Measurements from ENCODE around the gene PRSS1.

Gene PRSS1

DNA sequence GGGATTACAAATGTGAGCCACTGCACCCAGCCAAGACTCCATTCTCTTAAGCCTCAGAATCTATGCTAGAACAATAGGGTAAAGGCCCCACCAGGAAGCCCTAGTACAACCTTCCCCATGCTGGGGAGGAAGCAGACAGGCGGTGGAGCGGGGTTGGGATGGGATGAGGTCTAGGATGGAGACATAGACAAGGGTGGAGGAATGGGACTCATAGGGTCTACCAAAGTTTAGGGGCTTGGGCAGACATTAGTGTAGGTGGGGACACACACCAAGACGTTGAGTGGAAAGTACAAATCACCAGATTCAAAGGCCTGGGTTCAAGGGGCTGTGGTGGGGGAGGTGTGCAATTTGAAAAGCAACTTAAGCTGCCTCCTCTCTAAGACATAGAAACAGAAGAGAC lies 40.8 kb downstream of the PRSS1 start:
- H3K23ac ChIP-seq (ENCODE audit: low read depth, low read length, poor library complexity) = no peak overlapping the region
- no peak overlapping the region for H4K8ac ChIP-seq (ENCODE audit: low read depth, low read length)
- H2BK120ac ChIP-seq (ENCODE audit: low read depth, low read length) = no peak overlapping the region
- no peak overlapping the region for H3K4me3 ChIP-seq (ENCODE audit: low read length in 2 of 2)
- no peak overlapping the region for H2BK15ac ChIP-seq (ENCODE audit: low read length)
- H3K27me3 ChIP-seq (ENCODE audit: control insufficient read depth in 3 of 3, insufficient read depth in 3 of 3, low read depth in 1 of 3, low read length in 3 of 3) = peaks cover 0 to 13% (median 0%) of the 10 kb centered on the region in 3 experiments
- no peak overlapping the region for H3K9ac ChIP-seq (ENCODE audit: low read depth, low read length, poor library complexity)
- H3K36me3 ChIP-seq (replicated peaks in 1 of 2; ENCODE audit: control insufficient read depth in 2 of 2, insufficient read depth in 2 of 2, low read length in 2 of 2) = no peaks in the 10 kb centered on the region
- no peak for DNase-seq (ENCODE audit: low spot score)
- H3K4me2 ChIP-seq (ENCODE audit: insufficient read depth, low read length, poor library complexity, severe bottlenecking) = no peak overlapping the region
- H3K79me1 ChIP-seq (ENCODE audit: low read depth, low read length) = no peaks in the 10 kb centered on the region
- no peak overlapping the region for H2BK12ac ChIP-seq (ENCODE audit: low read length)
- H2AFZ ChIP-seq (ENCODE audit: low read length) = no peak overlapping the region
- no peak overlapping the region for H3K14ac ChIP-seq (ENCODE audit: low read length)
- H2BK5ac ChIP-seq (ENCODE audit: low read length) = no peak overlapping the region
- peaks cover 0 to 3% of the 10 kb centered on the region in 2 donors for H3K9me3 ChIP-seq (replicated peaks in 1 of 2; ENCODE audit: control insufficient read depth in 2 of 2, insufficient read depth in 1 of 2, low read depth in 1 of 2, low read length in 2 of 2)
- no CpG with 5 or more reads among the region's 3 CpGs for WGBS, 2 donors (ENCODE audit: extremely low coverage in 2 of 2, insufficient read length in 2 of 2, insufficient replicate concordance in 1 of 2)
- no peak overlapping the region for H3K4ac ChIP-seq (ENCODE audit: low read length)
- H4K91ac ChIP-seq (ENCODE audit: low read depth, low read length, poor library complexity) = no peak overlapping the region
- H3K18ac ChIP-seq (ENCODE audit: low read length) = no peak overlapping the region
- H3K4me1 ChIP-seq (ENCODE audit: control insufficient read depth in 2 of 2, insufficient read depth in 1 of 2, low read depth in 1 of 2, low read length in 2 of 2) = no peaks in the 10 kb centered on the region
- H2AK5ac ChIP-seq (ENCODE audit: low read depth, low read length) = no peak overlapping the region
- no peak overlapping the region for H3K27ac ChIP-seq (replicated peaks; ENCODE audit: low read length)

GRCh38 chr7:142790555-142790954 lies 41.3 kb downstream of the PRSS1 start:
- Histone ChIP-seq H3K23ac (ENCODE audit: low read depth, low read length, poor library complexity) (no peak overlapping the region), H3K27ac (replicated peaks; ENCODE audit: low read length) (no peak overlapping the region), H2BK120ac (ENCODE audit: low read depth, low read length) (no peak overlapping the region), H2BK5ac (ENCODE audit: low read length) (no peak overlapping the region), H3K14ac (ENCODE audit: low read length) (no peak overlapping the region), H4K8ac (ENCODE audit: low read depth, low read length) (no peak overlapping the region), H2BK15ac (ENCODE audit: low read length) (no peak overlapping the region), H3K4me3 (ENCODE audit: low read length in 2 of 2) (no peak overlapping the region), H3K4me1 (ENCODE audit: control insufficient read depth in 2 of 2, insufficient read depth in 1 of 2, low read depth in 1 of 2, low read length in 2 of 2) (no peaks in the 10 kb centered on the region), H2BK12ac (ENCODE audit: low read length) (no peak overlapping the region), H3K79me1 (ENCODE audit: low read depth, low read length) (no peaks in the 10 kb centered on the region), H3K18ac (ENCODE audit: low read length) (no peak overlapping the region), H2AFZ (ENCODE audit: low read length) (no peak overlapping the region), H2AK5ac (ENCODE audit: low read depth, low read length) (no peak overlapping the region), H3K27me3 (ENCODE audit: control insufficient read depth in 3 of 3, insufficient read depth in 3 of 3, low read depth in 1 of 3, low read length in 3 of 3) (peaks cover 0 to 18% (median 3%) of the 10 kb centered on the region in 3 experiments), H3K9ac (ENCODE audit: low read depth, low read length, poor library complexity) (no peak overlapping the region), H4K91ac (ENCODE audit: low read depth, low read length, poor library complexity) (no peak overlapping the region), H3K36me3 (replicated peaks in 1 of 2; ENCODE audit: control insufficient read depth in 2 of 2, insufficient read depth in 2 of 2, low read length in 2 of 2) (no peaks in the 10 kb centered on the region), H3K9me3 (replicated peaks in 1 of 2; ENCODE audit: control insufficient read depth in 2 of 2, insufficient read depth in 1 of 2, low read depth in 1 of 2, low read length in 2 of 2) (peaks cover 0 to 3% of the 10 kb centered on the region in 2 donors), H3K4me2 (ENCODE audit: insufficient read depth, low read length, poor library complexity, severe bottlenecking) (no peak overlapping the region), H3K4ac (ENCODE audit: low read length) (no peak overlapping the region)
- DNase-seq (ENCODE audit: low spot score) = no peak
- no CpG with 5 or more reads among the region's 1 CpG for WGBS, 2 donors (ENCODE audit: extremely low coverage in 2 of 2, insufficient read length in 2 of 2, insufficient replicate concordance in 1 of 2)

GRCh38 chr7:142791502-142791901 lies 42.2 kb downstream of the PRSS1 start:
- Histone ChIP-seq H2BK5ac (ENCODE audit: low read length) (no peak overlapping the region), H3K4me2 (ENCODE audit: insufficient read depth, low read length, poor library complexity, severe bottlenecking) (no peak overlapping the region), H3K18ac (ENCODE audit: low read length) (no peak overlapping the region), H2BK15ac (ENCODE audit: low read length) (no peak overlapping the region), H2AFZ (ENCODE audit: low read length) (no peak overlapping the region), H3K27ac (replicated peaks; ENCODE audit: low read length) (no peak overlapping the region), H2BK120ac (ENCODE audit: low read depth, low read length) (no peak overlapping the region), H3K36me3 (replicated peaks in 1 of 2; ENCODE audit: control insufficient read depth in 2 of 2, insufficient read depth in 2 of 2, low read length in 2 of 2) (no peaks in the 10 kb centered on the region), H3K4ac (ENCODE audit: low read length) (no peak overlapping the region), H4K8ac (ENCODE audit: low read depth, low read length) (no peak overlapping the region), H2BK12ac (ENCODE audit: low read length) (no peak overlapping the region), H3K9me3 (replicated peaks in 1 of 2; ENCODE audit: control insufficient read depth in 2 of 2, insufficient read depth in 1 of 2, low read depth in 1 of 2, low read length in 2 of 2) (peaks cover 0 to 2% of the 10 kb centered on the region in 2 donors), H3K27me3 (ENCODE audit: control insufficient read depth in 3 of 3, insufficient read depth in 3 of 3, low read depth in 1 of 3, low read length in 3 of 3) (peaks cover 2 to 27% (median 13%) of the 10 kb centered on the region in 3 experiments), H3K9ac (ENCODE audit: low read depth, low read length, poor library complexity) (no peak overlapping the region), H3K4me3 (ENCODE audit: low read length in 2 of 2) (no peak overlapping the region), H3K4me1 (ENCODE audit: control insufficient read depth in 2 of 2, insufficient read depth in 1 of 2, low read depth in 1 of 2, low read length in 2 of 2) (peaks cover 0 to 3% of the 10 kb centered on the region in 2 donors), H3K14ac (ENCODE audit: low read length) (no peak overlapping the region), H2AK5ac (ENCODE audit: low read depth, low read length) (no peak overlapping the region), H3K79me1 (ENCODE audit: low read depth, low read length) (no peaks in the 10 kb centered on the region), H4K91ac (ENCODE audit: low read depth, low read length, poor library complexity) (no peak overlapping the region), H3K23ac (ENCODE audit: low read depth, low read length, poor library complexity) (no peak overlapping the region)
- DNase-seq (ENCODE audit: low spot score) = no peak
- WGBS, 2 donors (ENCODE audit: extremely low coverage in 2 of 2, insufficient read length in 2 of 2, insufficient replicate concordance in 1 of 2) = no CpG with 5 or more reads among the region's 7 CpGs

DNA sequence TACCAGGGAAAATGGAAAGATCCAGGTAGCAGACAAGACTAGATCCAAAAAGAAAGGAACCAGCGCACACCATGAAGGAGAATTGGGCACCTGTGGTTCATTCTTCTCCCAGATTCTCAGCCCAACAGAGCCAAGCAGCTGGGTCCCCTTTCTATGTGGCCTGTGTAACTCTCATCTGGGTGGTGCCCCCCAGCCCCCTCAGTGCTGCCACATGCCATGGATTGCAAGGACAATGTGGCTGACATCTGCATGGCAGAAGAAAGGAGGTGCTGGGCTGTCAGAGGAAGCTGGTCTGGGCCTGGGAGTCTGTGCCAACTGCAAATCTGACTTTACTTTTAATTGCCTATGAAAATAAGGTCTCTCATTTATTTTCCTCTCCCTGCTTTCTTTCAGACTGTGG lies 42.9 kb downstream of the PRSS1 start:
- Histone ChIP-seq H2BK120ac (ENCODE audit: low read depth, low read length) (no peak overlapping the region), H3K27me3 (ENCODE audit: control insufficient read depth in 3 of 3, insufficient read depth in 3 of 3, low read depth in 1 of 3, low read length in 3 of 3) (peaks cover 7 to 33% (median 19%) of the 10 kb centered on the region in 3 experiments), H3K4me2 (ENCODE audit: insufficient read depth, low read length, poor library complexity, severe bottlenecking) (no peak overlapping the region), H3K4me1 (ENCODE audit: control insufficient read depth in 2 of 2, insufficient read depth in 1 of 2, low read depth in 1 of 2, low read length in 2 of 2) (peaks cover 0 to 3% of the 10 kb centered on the region in 2 donors), H3K27ac (replicated peaks; ENCODE audit: low read length) (no peak overlapping the region), H3K9me3 (replicated peaks in 1 of 2; ENCODE audit: control insufficient read depth in 2 of 2, insufficient read depth in 1 of 2, low read depth in 1 of 2, low read length in 2 of 2) (peaks cover 0 to 2% of the 10 kb centered on the region in 2 donors), H3K23ac (ENCODE audit: low read depth, low read length, poor library complexity) (no peak overlapping the region), H3K4ac (ENCODE audit: low read length) (no peak overlapping the region), H3K18ac (ENCODE audit: low read length) (no peak overlapping the region), H3K36me3 (replicated peaks in 1 of 2; ENCODE audit: control insufficient read depth in 2 of 2, insufficient read depth in 2 of 2, low read length in 2 of 2) (no peaks in the 10 kb centered on the region), H2BK15ac (ENCODE audit: low read length) (no peak overlapping the region), H3K9ac (ENCODE audit: low read depth, low read length, poor library complexity) (no peak overlapping the region), H2BK12ac (ENCODE audit: low read length) (no peak overlapping the region), H4K91ac (ENCODE audit: low read depth, low read length, poor library complexity) (no peak overlapping the region), H2AK5ac (ENCODE audit: low read depth, low read length) (no peak overlapping the region), H2BK5ac (ENCODE audit: low read length) (no peak overlapping the region), H2AFZ (ENCODE audit: low read length) (no peak overlapping the region), H3K4me3 (ENCODE audit: low read length in 2 of 2) (no peak overlapping the region), H3K14ac (ENCODE audit: low read length) (no peak overlapping the region), H3K79me1 (ENCODE audit: low read depth, low read length) (no peaks in the 10 kb centered on the region), H4K8ac (ENCODE audit: low read depth, low read length) (no peak overlapping the region)
- DNase-seq (ENCODE audit: low spot score) = no peak
- WGBS, 2 donors (ENCODE audit: extremely low coverage in 2 of 2, insufficient read length in 2 of 2, insufficient replicate concordance in 1 of 2) = no CpG with 5 or more reads among the region's 1 CpG
